ENCODE measurements around the gene CCDC80. TPM values are rescaled to one million over a fixed set of nuclear protein-coding genes. Genes with fewer than 3 reads are reported as not detected.

The CCDC80 gene
- polyA plus RNA-seq, 3 donors: 0.05 TPM; not detected in 2

DNA sequence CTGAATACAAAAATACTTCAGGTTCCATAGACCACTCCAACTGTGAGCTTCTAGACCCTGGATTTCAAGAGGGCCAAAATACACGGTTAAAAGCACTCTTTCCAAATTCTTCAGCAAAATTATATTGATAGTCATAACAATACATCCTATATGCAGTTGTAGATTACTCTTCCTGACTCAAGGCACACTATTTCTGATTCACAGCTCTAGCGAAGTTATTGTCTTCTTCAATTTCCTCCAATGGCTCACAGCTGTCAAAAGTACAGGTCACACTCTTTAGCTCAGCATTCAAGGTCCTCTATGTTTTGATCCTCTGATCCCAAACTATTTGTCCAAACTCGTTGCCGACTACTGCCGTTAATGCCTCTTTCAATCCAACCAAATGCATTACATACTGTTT, 13.5 kb upstream of the CCDC80 start:
- no peak overlapping the region for H3K4me3 ChIP-seq (replicated peaks in 1 of 3; ENCODE audit: low read depth in 2 of 3, low read length in 3 of 3)
- no peak for DNase-seq
- TF ChIP-seq, protein P1, sequence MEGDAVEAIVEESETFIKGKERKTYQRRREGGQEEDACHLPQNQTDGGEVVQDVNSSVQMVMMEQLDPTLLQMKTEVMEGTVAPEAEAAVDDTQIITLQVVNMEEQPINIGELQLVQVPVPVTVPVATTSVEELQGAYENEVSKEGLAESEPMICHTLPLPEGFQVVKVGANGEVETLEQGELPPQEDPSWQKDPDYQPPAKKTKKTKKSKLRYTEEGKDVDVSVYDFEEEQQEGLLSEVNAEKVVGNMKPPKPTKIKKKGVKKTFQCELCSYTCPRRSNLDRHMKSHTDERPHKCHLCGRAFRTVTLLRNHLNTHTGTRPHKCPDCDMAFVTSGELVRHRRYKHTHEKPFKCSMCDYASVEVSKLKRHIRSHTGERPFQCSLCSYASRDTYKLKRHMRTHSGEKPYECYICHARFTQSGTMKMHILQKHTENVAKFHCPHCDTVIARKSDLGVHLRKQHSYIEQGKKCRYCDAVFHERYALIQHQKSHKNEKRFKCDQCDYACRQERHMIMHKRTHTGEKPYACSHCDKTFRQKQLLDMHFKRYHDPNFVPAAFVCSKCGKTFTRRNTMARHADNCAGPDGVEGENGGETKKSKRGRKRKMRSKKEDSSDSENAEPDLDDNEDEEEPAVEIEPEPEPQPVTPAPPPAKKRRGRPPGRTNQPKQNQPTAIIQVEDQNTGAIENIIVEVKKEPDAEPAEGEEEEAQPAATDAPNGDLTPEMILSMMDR (IDR thresholded peaks at IDR 0.05): no peak
- H3K27ac ChIP-seq (ENCODE audit: low read depth in 1 of 2, low read length in 2 of 2): no peak overlapping the region
- 93% methylated on average over 4 of the region's 5 CpGs for WGBS (ENCODE audit: insufficient coverage)
- H3K9me3 Mint-ChIP-seq: no peaks in the 10 kb centered on the region
- H3K4me1 Mint-ChIP-seq: no peaks in the 10 kb centered on the region
- intact Hi-C loops (cut with micrococcal nuclease): no loop called here
- H3K36me3 Mint-ChIP-seq: no peaks in the 10 kb centered on the region
- H3K9ac ChIP-seq (ENCODE audit: insufficient read depth, low read length, poor library complexity, severe bottlenecking): no peak overlapping the region
- H3K27me3 Mint-ChIP-seq (ENCODE audit: low read depth in 3 of 3): peaks cover 0 to 2% (median 0%) of the 10 kb centered on the region in 3 donors
- H3K36me3 ChIP-seq (replicated peaks in 1 of 2; ENCODE audit: control insufficient read depth in 1 of 2, insufficient read depth in 2 of 2, low read length in 2 of 2): no peaks in the 10 kb centered on the region
- H3K27ac Mint-ChIP-seq: no peak overlapping the region
- no peaks in the 10 kb centered on the region for H3K27me3 ChIP-seq (ENCODE audit: control insufficient read depth in 2 of 2, insufficient read depth in 2 of 2, low read length in 2 of 2)
- no peak overlapping the region for H3K4me3 Mint-ChIP-seq
- no peaks in the 10 kb centered on the region for H3K79me2 ChIP-seq (ENCODE audit: insufficient read depth, low read length)
- H4K20me1 ChIP-seq (ENCODE audit: insufficient read depth, low read length): no peaks in the 10 kb centered on the region
- H3K4me2 ChIP-seq (replicated peaks; ENCODE audit: extremely low read depth, low read length, poor library complexity, severe bottlenecking): no peak overlapping the region
- H3K4me1 ChIP-seq (ENCODE audit: control insufficient read depth in 1 of 2, insufficient read depth in 2 of 2, low read length in 2 of 2): no peaks in the 10 kb centered on the region
- no peaks in the 10 kb centered on the region for H3K9me3 ChIP-seq (replicated peaks in 1 of 2; ENCODE audit: control insufficient read depth in 1 of 2, insufficient read depth in 1 of 2, low read length in 2 of 2)
- H2AFZ ChIP-seq (ENCODE audit: insufficient read depth, low read depth, low read length, poor library complexity, severe bottlenecking): no peak overlapping the region

DNA sequence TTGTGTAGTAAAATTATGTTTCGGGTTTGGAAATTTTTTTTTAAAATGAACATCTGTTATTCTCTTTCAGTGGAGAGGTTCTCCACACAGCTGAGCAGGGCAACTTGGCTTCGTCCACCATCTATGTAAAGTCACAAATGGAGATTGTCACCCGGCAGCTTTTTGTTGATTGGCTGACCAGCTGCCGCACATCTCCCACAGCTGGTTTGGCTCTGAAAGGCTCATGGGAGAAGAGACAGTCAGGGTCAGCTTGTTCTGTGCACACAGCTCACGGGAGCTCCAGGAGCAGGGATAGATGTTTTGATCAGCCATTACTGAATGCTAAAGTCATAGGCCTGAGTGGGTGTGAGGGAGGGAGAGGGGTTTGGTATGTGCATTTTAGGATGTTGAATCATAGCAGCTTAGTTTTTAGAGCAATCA, 12.9 kb upstream of the CCDC80 start:
- Histone ChIP-seq H3K79me2 (ENCODE audit: insufficient read depth, low read length) (no peaks in the 10 kb centered on the region), H3K27me3 (ENCODE audit: control insufficient read depth in 2 of 2, insufficient read depth in 2 of 2, low read length in 2 of 2) (no peaks in the 10 kb centered on the region), H3K4me3 (replicated peaks in 1 of 3; ENCODE audit: low read depth in 2 of 3, low read length in 3 of 3) (no peak overlapping the region), H3K9ac (ENCODE audit: insufficient read depth, low read length, poor library complexity, severe bottlenecking) (no peak overlapping the region), H3K27ac (ENCODE audit: low read depth in 1 of 2, low read length in 2 of 2) (no peak overlapping the region), H3K36me3 (replicated peaks in 1 of 2; ENCODE audit: control insufficient read depth in 1 of 2, insufficient read depth in 2 of 2, low read length in 2 of 2) (no peaks in the 10 kb centered on the region), H2AFZ (ENCODE audit: insufficient read depth, low read depth, low read length, poor library complexity, severe bottlenecking) (no peak overlapping the region), H3K4me1 (ENCODE audit: control insufficient read depth in 1 of 2, insufficient read depth in 2 of 2, low read length in 2 of 2) (peaks cover 0 to 3% of the 10 kb centered on the region in 2 donors), H3K4me2 (replicated peaks; ENCODE audit: extremely low read depth, low read length, poor library complexity, severe bottlenecking) (no peak overlapping the region), H4K20me1 (ENCODE audit: insufficient read depth, low read length) (no peaks in the 10 kb centered on the region), H3K9me3 (replicated peaks in 1 of 2; ENCODE audit: control insufficient read depth in 1 of 2, insufficient read depth in 1 of 2, low read length in 2 of 2) (no peaks in the 10 kb centered on the region)
- Mint-ChIP-seq H3K27me3 (ENCODE audit: low read depth in 3 of 3) (peaks cover 0 to 2% (median 0%) of the 10 kb centered on the region in 3 donors), H3K9me3 (no peaks in the 10 kb centered on the region), H3K36me3 (no peaks in the 10 kb centered on the region), H3K4me3 (no peak overlapping the region), H3K4me1 (peaks cover 2% of the 10 kb centered on the region), H3K27ac (no peak overlapping the region)
- 98% methylated on average over 4 of the region's 5 CpGs for WGBS (ENCODE audit: insufficient coverage)
- TF ChIP-seq, protein P1 (IDR thresholded peaks at IDR 0.05): no peak
- DNase-seq: no peak
- intact Hi-C loops (cut with micrococcal nuclease): no loop called here
